Measurements from ENCODE around the gene RBM47. TPM values are rescaled to one million over a fixed set of nuclear protein-coding genes. Genes with fewer than 3 reads are reported as not detected.
"Not testable (repeated sequence)": the region's sequence is repeated elsewhere in the genome, so short reads cannot be mapped to it uniquely, and the experiment has no call there.

Gene RBM47
- 11.2 and 18.0 TPM in 2 replicates for total RNA-seq (2014; rRNA removed; shearing (Covaris generic))

- DNase-seq (ENCODE audit: low read depth) = peak; percentile 74
Measured at GRCh38 chr4:40629401-40630334, at the start of gene RBM47. TSS of gene RBM47 (minus strand) at chr4:40629864. CDS start at chr4:40438893, 190,971 bp downstream.

- no peak for DNase-seq (ENCODE audit: low read depth)
Measured at GRCh38 chr4:40678421-40678820, 48.8 kb upstream of the RBM47 start.

GRCh38 chr4:40675166-40675565, 45.5 kb upstream of the RBM47 start:
- peak; percentile 49 for DNase-seq (ENCODE audit: low read depth)

GRCh38 chr4:40672528-40673522, 43.2 kb upstream of the RBM47 start:
- peak; percentile 98 for DNase-seq (ENCODE audit: low read depth)

DNA sequence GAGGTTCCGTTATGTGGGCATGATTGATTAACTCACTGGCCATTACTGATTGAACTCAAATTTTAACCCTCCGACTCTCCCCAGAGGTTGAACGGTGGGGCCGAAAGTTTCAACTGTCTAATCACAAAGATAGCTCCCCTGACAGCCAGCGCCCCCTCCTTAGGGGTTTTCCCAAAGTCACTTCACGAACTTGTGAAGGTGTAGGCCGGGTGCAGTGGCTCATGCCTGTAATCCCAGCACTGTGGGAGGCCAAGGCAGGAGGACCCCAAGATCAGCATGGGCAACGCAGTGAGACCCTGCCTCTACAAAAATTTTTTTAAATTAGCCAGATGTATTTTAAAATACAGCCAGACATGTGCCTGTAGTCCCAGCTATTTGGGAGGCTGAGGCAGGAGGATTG, 39.8 kb upstream of the RBM47 start:
- no peak for DNase-seq (ENCODE audit: low read depth)

DNA sequence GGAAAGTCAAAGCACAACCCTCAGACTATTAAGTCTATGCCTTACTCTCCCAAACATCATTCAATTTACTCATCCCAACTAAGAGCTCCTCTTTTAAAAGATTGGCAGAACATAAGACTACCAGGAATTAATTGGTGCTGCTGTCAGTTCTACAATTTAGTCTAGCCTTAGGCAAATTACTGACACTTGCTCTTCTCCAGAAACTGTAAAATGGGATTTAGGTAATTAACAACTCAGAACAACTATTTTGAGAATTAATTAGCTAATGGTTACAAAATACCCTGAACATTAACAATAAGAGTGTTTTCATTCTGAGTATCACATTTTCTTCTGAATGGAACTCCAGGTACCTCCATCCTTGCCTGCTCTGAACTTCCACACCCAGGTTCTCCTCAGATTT, 36.2 kb upstream of the RBM47 start:
- DNase-seq (ENCODE audit: low read depth) = no peak

DNA sequence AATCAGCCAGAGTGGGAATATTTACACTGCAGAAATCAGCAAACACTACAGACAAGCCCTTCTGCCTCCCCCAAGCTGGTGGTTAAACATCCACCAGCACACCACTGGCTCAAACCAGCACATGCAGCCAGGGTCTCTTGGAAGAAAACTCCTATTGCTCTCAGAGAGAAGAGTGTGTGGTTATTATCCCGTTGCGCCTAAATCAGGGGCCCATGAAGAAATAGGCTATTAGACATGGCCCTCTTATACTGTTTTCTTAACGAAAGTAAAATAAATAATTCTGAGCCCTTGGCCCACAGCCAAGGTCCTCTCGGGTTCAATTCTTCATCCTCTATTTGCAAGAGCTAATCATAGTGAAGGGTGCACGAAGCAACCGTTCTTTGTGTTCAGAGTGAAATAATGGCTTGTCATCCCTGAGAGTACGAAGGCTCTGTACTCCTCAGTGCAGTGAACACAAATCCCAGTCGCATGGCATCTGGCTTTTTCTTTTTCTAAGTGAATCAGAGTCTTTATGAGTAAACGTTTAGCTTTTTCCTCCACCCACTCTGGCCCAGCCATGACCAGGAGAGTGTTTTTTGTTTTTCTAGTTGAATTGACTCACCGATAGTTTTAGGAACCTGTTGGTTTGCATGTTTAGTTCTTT, 33.4 kb upstream of the RBM47 start:
- DNase-seq (ENCODE audit: low read depth) = peak; percentile 80

GRCh38 chr4:40661803-40662202, 32.1 kb upstream of the RBM47 start:
- DNase-seq (ENCODE audit: low read depth) = no peak

DNA sequence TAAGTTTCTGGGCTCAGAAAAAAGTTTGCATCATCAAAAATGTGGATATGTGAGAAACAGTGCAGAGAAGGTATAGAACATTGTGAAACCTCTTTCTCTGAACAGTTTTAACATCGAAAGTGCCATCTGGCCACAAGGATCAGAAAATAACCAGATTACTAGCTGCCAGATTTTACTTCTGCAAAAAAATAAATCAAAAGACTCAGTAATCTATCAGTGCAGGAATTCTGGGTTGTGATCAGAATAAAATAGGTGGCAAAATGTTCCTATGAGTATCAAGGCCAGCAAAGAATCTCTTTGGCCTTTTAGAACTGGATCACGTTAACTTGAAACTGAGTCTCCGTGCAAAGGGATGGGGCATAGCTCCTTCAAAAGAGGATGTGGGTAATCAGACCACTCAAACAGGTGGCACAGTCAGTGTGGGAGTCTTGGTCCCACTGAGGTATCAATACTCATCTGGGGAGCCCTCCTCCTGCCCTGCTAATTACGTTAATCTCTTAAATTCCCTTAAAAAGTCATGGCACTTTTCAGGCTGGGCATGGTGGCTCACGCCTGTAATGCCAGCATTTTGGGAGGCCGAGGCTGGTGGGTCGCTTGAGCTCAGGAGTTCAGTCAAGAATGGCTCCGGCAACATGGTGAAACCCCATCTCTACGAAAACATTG, 26.7 kb upstream of the RBM47 start:
- no peak for DNase-seq (ENCODE audit: low read depth)

- no peak for DNase-seq (ENCODE audit: low read depth)
Measured at GRCh38 chr4:40651280-40651679, 21.6 kb upstream of the RBM47 start.

- no peak for DNase-seq (ENCODE audit: low read depth)
Measured at GRCh38 chr4:40649321-40649720, 19.7 kb upstream of the RBM47 start.

DNA sequence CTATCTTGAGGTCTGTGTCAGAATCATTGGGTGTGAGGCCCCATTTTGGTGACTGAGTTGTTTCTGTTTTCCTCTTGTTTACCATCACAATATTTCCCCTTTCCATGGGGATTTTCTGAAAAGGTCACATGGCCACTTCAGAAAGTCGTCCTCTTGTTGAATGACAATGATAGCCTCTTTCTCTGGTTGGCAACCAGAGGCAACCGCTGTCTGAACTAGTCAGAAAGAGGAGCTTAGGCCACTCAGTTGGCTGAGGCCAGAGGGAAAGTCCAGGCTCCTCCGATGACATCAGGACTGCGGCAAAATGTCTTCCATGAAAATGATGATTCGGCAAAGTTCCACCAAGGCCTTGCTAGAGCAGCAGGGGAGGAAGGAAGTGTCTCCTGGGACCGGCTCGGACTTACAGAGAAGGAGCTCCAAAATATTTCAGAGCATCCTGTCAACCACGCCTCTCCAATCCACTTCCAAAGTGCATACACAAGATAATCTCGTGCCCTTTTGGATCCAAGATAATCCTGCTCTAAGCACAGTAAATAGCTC, 19.1 kb upstream of the RBM47 start:
- DNase-seq (ENCODE audit: low read depth) = no peak

- no peak for DNase-seq (ENCODE audit: low read depth)
Measured at GRCh38 chr4:40648131-40648530, 18.5 kb upstream of the RBM47 start.

GRCh38 chr4:40645586-40645985, 15.9 kb upstream of the RBM47 start:
- no peak for DNase-seq (ENCODE audit: low read depth)

DNA sequence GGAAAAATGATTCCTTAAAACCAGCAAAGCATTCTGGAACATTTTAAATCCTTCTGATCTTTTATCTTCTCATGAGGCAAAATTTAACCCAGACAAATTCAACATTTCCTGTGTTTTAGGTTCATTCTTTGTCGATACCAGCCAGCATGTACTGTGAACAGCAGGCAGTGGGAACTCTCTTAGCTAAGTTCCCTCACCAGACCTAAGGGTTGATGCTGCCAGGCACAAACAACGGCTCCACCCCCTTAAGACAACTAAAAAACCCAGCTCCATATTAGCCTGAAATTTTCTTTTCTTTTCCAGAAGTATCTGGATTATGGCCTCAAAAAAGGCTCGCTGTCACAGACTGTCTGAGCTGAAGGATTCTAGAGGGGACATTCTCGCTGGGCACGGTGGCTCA, 2.4 kb upstream of the RBM47 start:
- no peak for DNase-seq (ENCODE audit: low read depth)

DNA sequence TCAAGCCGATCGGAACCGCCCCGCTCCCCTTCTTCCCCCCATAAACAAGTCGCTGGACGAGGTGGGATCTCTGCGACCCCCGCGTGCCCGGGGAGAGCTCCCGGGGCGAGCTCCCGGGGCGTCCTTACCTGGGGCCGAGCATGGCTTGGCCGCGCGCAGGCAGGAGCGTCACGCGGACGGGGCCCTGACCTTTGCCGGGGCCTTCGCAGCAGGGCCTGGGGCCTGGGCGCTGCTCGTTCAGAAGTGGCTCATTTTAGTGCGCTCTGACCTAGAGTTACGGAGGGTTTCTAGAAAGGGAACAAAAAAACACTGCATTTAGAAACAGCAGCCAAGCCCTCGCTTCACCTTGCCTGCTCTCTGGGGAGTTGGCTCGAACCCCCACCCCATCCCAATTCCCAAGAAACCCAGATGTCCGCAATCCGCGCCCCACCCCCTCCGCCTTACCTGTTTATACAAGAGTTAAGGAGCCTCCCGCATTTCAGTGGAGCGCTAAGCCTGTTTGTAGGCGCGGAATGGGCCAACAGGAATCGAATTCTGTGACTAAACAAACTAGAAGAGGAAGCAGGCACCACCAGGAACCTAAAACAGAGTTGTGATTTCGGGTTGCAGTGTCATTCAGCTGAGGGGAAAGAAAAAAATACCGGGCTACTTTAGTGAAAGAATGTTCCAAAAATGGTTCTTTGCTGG, 814 bp upstream of the RBM47 start:
- no peak for DNase-seq (ENCODE audit: low read depth)

DNA sequence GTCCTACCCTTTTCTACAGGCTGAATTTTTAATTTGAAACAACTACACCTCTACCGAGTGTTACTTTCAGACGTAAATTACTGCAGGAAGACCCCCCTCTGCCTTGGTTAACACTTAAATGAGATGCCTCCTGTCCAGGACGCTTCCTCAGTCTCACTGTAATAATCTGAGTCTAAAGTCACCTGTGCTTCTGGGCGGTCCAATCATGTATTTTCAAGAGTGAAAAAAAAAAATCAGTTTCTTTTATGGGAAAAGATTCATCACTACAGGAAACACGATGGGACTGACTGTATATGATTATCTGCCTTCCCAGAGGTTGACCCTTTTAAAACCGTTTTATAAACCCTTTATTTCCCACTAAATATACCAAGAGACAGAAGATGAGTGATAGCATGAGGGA, 776 bp downstream of the RBM47 start:
- peak; percentile 28 for DNase-seq (ENCODE audit: low read depth)

- DNase-seq (ENCODE audit: low read depth) = not testable (repeated sequence)
Measured at GRCh38 chr4:40628407-40628806, 1.3 kb downstream of the RBM47 start.

DNA sequence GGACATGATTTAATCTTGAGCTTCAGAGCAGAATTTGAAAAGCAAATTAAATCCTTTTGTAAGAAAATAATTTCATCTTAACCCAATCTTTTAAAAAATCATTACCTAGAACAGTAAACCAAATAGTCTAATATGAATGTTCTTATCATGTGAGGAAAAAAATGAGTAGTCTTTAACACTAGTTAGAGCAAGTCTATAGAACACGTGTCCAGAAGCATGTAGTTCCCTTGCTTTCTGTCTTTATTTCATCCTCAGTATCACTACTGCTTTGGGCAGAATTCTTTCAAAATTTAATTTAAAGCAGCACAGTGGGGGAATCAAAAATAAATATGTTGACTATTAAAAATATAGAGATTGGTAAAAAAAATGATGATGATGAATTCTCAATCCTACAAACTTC, 2.1 kb downstream of the RBM47 start:
- no peak for DNase-seq (ENCODE audit: low read depth)
